GM12878 (cell line): ENCODE data around the gene ACTR2.

Experiments used
- CEBPB ChIP-seq, 2 experiments: fragments of 150-350 bp in 1 of 2; IDR thresholded peaks; 2 replicates each; pipeline ENCODE4 v1.6.1; 2012 to 2014; ENCODE audit warnings: low read depth in 2 of 2, low read length in 2 of 2, borderline replicate concordance in 1 of 2, inconsistent platforms in 1 of 2
- CTCF ChIP-seq, 3 experiments: IDR thresholded peaks in 2 of 3; conservative IDR thresholded peaks in 1 of 3; 2 replicates each; pipeline ENCODE4 v1.5.1; 2011; ENCODE audit warnings: low read depth in 3 of 3, low read length in 3 of 3, mild to moderate bottlenecking in 3 of 3, control low read depth in 2 of 3, moderate library complexity in 2 of 3, inconsistent platforms in 1 of 3, mixed read lengths in 1 of 3; ENCODE audit not compliant: control insufficient read depth in 2 of 3, insufficient read depth in 1 of 3; ENCODE audit errors: extremely low read depth in 1 of 3
- DPF2 ChIP-seq: fragments of 450-650 bp; IDR thresholded peaks from 2 replicates; pipeline ENCODE4 v1.6.1; 2017; ENCODE audit warnings: mild to moderate bottlenecking
- EP300 ChIP-seq, 2 experiments: fragments of 150-350 bp in 1 of 2; IDR thresholded peaks; 2 replicates each; pipeline ENCODE4 v1.6.1; 2011 to 2012; ENCODE audit warnings: low read depth in 2 of 2, low read length in 2 of 2, borderline replicate concordance in 1 of 2, improper control_type of control experiment in 1 of 2, inconsistent platforms in 1 of 2; ENCODE audit not compliant: control insufficient read depth in 1 of 2
- MAX ChIP-seq: IDR thresholded peaks from 2 replicates; pipeline ENCODE4 v1.6.1; 2012; ENCODE audit warnings: low read depth, low read length, improper control_type of control experiment
- NFIC ChIP-seq: IDR thresholded peaks from 2 replicates; pipeline ENCODE4 v1.6.1; 2012; ENCODE audit warnings: low read depth, mild to moderate bottlenecking, inconsistent platforms, low read length, moderate library complexity
- PKNOX1 ChIP-seq: fragments of 450-650 bp; IDR thresholded peaks from 2 replicates; pipeline ENCODE4 v1.6.1; 2016; ENCODE audit warnings: mild to moderate bottlenecking
- SP1 ChIP-seq: IDR thresholded peaks from one replicate; pipeline ENCODE4 v1.6.1; 2011; ENCODE audit warnings: low read depth, low read length
- SREBF2 ChIP-seq: IDR thresholded peaks from 2 replicates; pipeline ENCODE4 v1.6.1; 2012; ENCODE audit warnings: mild to moderate bottlenecking, low read length
- TAF1 ChIP-seq: IDR thresholded peaks from 2 replicates; pipeline ENCODE4 v1.6.1; 2011; ENCODE audit warnings: mild to moderate bottlenecking, low read depth, low read length, borderline replicate concordance
- ZBED1 ChIP-seq: IDR thresholded peaks from 2 replicates; pipeline ENCODE4 v1.6.1; 2016; ENCODE audit warnings: borderline replicate concordance
- TF ChIP-seq, protein P1 (sequence below): fragments of 450-650 bp; conservative IDR thresholded peaks from 2 replicates; pipeline ENCODE4 v1.6.1; 2017; ENCODE audit warnings: mild to moderate bottlenecking, moderate library complexity

DNA sequence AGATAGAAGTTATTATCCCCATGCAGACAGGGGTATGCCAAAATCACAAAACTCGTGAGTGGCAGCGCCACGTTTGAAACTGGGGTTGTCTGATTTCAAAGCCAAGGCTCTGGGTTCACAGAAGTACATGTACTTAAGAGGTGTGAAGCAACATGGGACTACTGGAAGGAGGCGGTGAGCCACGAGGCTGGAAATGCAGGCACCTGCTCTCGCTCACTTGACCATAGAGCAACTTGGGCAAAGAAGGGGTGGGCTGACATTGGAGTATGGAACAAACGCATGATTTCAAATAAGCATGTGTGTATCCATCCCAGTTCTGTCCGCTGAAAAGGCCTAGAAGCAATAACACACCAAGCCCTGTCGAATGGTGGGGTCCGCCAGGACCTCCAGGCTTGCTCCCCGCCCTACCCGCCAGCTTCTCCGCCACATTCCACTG is 593 bp upstream of the ACTR2 start:
- TF ChIP-seq SP1 (no peak), EP300 (IDR thresholded peaks at IDR 0.05; ENCODE audit: borderline replicate concordance in 1 of 2, control insufficient read depth in 1 of 2, low read depth in 2 of 2, low read length in 2 of 2) (no peak), CTCF (IDR thresholded peaks at IDR 0.05 in 2 of 3, conservative IDR thresholded peaks at IDR 0.05 in 1 of 3; ENCODE audit: control insufficient read depth in 2 of 3, extremely low read depth in 1 of 3, insufficient read depth in 1 of 3, low read depth in 3 of 3, low read length in 3 of 3) (no peak), CEBPB (IDR thresholded peaks at IDR 0.05; ENCODE audit: borderline replicate concordance in 1 of 2, low read depth in 2 of 2, low read length in 2 of 2) (no peak), ZBED1 (no peak), SREBF2 (no peak), MAX (no peak; the same call in 1 of the 2 replicates), DPF2 (no peak), PKNOX1 (no peak), NFIC (no peak), TAF1 (no peak)
- TF ChIP-seq, protein P1, sequence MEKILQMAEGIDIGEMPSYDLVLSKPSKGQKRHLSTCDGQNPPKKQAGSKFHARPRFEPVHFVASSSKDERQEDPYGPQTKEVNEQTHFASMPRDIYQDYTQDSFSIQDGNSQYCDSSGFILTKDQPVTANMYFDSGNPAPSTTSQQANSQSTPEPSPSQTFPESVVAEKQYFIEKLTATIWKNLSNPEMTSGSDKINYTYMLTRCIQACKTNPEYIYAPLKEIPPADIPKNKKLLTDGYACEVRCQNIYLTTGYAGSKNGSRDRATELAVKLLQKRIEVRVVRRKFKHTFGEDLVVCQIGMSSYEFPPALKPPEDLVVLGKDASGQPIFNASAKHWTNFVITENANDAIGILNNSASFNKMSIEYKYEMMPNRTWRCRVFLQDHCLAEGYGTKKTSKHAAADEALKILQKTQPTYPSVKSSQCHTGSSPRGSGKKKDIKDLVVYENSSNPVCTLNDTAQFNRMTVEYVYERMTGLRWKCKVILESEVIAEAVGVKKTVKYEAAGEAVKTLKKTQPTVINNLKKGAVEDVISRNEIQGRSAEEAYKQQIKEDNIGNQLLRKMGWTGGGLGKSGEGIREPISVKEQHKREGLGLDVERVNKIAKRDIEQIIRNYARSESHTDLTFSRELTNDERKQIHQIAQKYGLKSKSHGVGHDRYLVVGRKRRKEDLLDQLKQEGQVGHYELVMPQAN, result no peak; the same call in 1 of the 2 replicates
